HEK293 (cell line): ENCODE measurements around the gene UPK3A.

Experiments
- ZNF121 ChIP-seq: fragments of 450-650 bp; formaldehyde crosslinking; IDR thresholded peaks from 2 replicates; pipeline ENCODE4 v1.5.1; 2016; ENCODE audit warnings: missing biosample characterization, missing genetic modification characterization
- ZNF202 ChIP-seq: fragments of 450-650 bp; formaldehyde crosslinking; IDR thresholded peaks from 2 replicates; pipeline ENCODE4 v1.5.1; 2016; ENCODE audit warnings: missing biosample characterization, missing genetic modification characterization, borderline replicate concordance
- ZNF23 ChIP-seq: fragments of 450-650 bp; formaldehyde crosslinking; IDR thresholded peaks from 2 replicates; pipeline ENCODE4 v1.5.1; 2016; ENCODE audit warnings: missing biosample characterization, missing genetic modification characterization, borderline replicate concordance
- ZNF335 ChIP-seq: fragments of 450-650 bp; formaldehyde crosslinking; conservative IDR thresholded peaks from 2 replicates; pipeline ENCODE4 v1.5.1; 2016; ENCODE audit warnings: missing biosample characterization, missing genetic modification characterization

GRCh38 chr22:45344334-45344733 is 59.6 kb downstream of the UPK3A start:
- TF ChIP-seq ZNF23 (tag by site-specific recombination) (no peak), ZNF335 (tag by site-specific recombination) (no peak), ZNF202 (no peak), ZNF121 (tag by site-specific recombination) (no peak)
